SK-N-SH treated with all-trans-retinoic acid at 6 μM for 48 hours (cell line): ENCODE results near the gene SHROOM1.

ENCODE experiments used
- ARNTL ChIP-seq: fragments of 450-650 bp; formaldehyde crosslinking; IDR thresholded peaks from 2 replicates; pipeline ENCODE4 v1.5.0; 2020; ENCODE audit warnings: low read depth, mild to moderate bottlenecking, moderate library complexity, borderline replicate concordance
- BACH2 ChIP-seq: fragments of 250-450 bp; sonication (Bioruptor Pico); IDR thresholded peaks from 2 replicates; pipeline ENCODE4 v1.9.0; 2021; ENCODE audit warnings: mild to moderate bottlenecking, borderline replicate concordance
- ESRRG ChIP-seq: fragments of 250-450 bp; sonication (Bioruptor Pico); IDR thresholded peaks from 2 replicates; pipeline ENCODE4 v1.6.1; 2021; ENCODE audit warnings: mild to moderate bottlenecking
- ISL1 ChIP-seq: fragments of 250-450 bp; sonication (Bioruptor Pico); IDR thresholded peaks from 2 replicates; pipeline ENCODE4 v2.1.2; 2022; ENCODE audit warnings: mild to moderate bottlenecking, moderate library complexity
- SNAI2 ChIP-seq: fragments of 250-450 bp; sonication (Bioruptor Pico); IDR thresholded peaks from 2 replicates; pipeline ENCODE4 v1.5.0; 2020; ENCODE audit warnings: mild to moderate bottlenecking, moderate library complexity
- TOX ChIP-seq: fragments of 250-450 bp; sonication (Bioruptor Pico); IDR thresholded peaks from 2 replicates; pipeline ENCODE4 v1.8.0; 2021; ENCODE audit warnings: mild to moderate bottlenecking, moderate library complexity, borderline replicate concordance
- TSHZ2 ChIP-seq: fragments of 250-450 bp; sonication (Bioruptor Pico); IDR thresholded peaks from 2 replicates; pipeline ENCODE4 v1.5.0; 2020; ENCODE audit warnings: mild to moderate bottlenecking, moderate library complexity
- ZFP3 ChIP-seq: fragments of 250-450 bp; sonication (Bioruptor Pico); IDR thresholded peaks from 2 replicates; pipeline ENCODE4 v1.5.0; 2020; ENCODE audit warnings: mild to moderate bottlenecking, moderate library complexity
- TF ChIP-seq, protein P1 (sequence below): fragments of 250-450 bp; sonication (Bioruptor Pico); IDR thresholded peaks from 2 replicates; pipeline ENCODE4 v1.5.1; 2020; ENCODE audit warnings: low read depth, mild to moderate bottlenecking, moderate library complexity
- TF ChIP-seq, protein P2 (sequence below): fragments of 250-450 bp; sonication (Bioruptor Pico); IDR thresholded peaks from 2 replicates; pipeline ENCODE4 v1.5.1; 2021; ENCODE audit warnings: mild to moderate bottlenecking, moderate library complexity

GRCh38 chr5:132836852-132837251 lies 6.4 kb upstream of the SHROOM1 start:
- TF ChIP-seq, protein P1, sequence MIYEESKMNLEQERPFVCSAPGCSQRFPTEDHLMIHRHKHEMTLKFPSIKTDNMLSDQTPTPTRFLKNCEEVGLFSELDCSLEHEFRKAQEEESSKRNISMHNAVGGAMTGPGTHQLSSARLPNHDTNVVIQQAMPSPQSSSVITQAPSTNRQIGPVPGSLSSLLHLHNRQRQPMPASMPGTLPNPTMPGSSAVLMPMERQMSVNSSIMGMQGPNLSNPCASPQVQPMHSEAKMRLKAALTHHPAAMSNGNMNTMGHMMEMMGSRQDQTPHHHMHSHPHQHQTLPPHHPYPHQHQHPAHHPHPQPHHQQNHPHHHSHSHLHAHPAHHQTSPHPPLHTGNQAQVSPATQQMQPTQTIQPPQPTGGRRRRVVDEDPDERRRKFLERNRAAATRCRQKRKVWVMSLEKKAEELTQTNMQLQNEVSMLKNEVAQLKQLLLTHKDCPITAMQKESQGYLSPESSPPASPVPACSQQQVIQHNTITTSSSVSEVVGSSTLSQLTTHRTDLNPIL (CRISPR knock-in tag): no peak
- TF ChIP-seq TSHZ2 (CRISPR knock-in tag) (no peak), ISL1 (CRISPR knock-in tag) (no peak), TOX (no peak), BACH2 (CRISPR knock-in tag) (no peak), ESRRG (CRISPR knock-in tag) (no peak), ZFP3 (CRISPR knock-in tag) (no peak), ARNTL (no peak), SNAI2 (CRISPR knock-in tag) (no peak)
- TF ChIP-seq, protein P2, sequence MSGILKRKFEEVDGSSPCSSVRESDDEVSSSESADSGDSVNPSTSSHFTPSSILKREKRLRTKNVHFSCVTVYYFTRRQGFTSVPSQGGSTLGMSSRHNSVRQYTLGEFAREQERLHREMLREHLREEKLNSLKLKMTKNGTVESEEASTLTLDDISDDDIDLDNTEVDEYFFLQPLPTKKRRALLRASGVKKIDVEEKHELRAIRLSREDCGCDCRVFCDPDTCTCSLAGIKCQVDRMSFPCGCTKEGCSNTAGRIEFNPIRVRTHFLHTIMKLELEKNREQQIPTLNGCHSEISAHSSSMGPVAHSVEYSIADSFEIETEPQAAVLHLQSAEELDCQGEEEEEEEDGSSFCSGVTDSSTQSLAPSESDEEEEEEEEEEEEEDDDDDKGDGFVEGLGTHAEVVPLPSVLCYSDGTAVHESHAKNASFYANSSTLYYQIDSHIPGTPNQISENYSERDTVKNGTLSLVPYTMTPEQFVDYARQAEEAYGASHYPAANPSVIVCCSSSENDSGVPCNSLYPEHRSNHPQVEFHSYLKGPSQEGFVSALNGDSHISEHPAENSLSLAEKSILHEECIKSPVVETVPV: no peak
